ENCODE results near the gene DOCK11. TPM values are rescaled to one million over a fixed set of nuclear protein-coding genes. Genes with fewer than 3 reads are reported as not detected.
A peak's percentile ranks its signal among the peaks of the same experiment; 100 is the strongest.

DOCK11 gene
- total RNA-seq, 4 donors from 2014 or later = 13.1 to 33.1 (median 25.4) TPM

GRCh38 chrX:118525174-118525730, 29.6 kb downstream of the DOCK11 start:
- H3K9me3 ChIP-seq = no peaks in the 10 kb centered on the region
- no peaks in the 10 kb centered on the region for H3K27me3 ChIP-seq
- H3K36me3 ChIP-seq = no peaks in the 10 kb centered on the region
- H3K4me3 ChIP-seq = no peak overlapping the region
- intact Hi-C loops (cut with DNase I; ENCODE audit: low total_unique reads) = no loop called here
- no peaks in the 10 kb centered on the region for H3K4me1 ChIP-seq
- TF ChIP-seq CTCF (IDR thresholded peaks at IDR 0.05) (no peak), POLR2A (IDR thresholded peaks at IDR 0.05) (no peak)
- DNase-seq = no peak
- H3K27ac ChIP-seq = no peak overlapping the region

- TF ChIP-seq CTCF (IDR thresholded peaks at IDR 0.05) (no peak), POLR2A (IDR thresholded peaks at IDR 0.05) (no peak)
- H3K27ac ChIP-seq = peak overlapping the region in 1 of 2 donors; percentile 7
Observed at GRCh38 chrX:118526149-118526548, 30.5 kb downstream of the DOCK11 start.

GRCh38 chrX:118528071-118528737, 32.6 kb downstream of the DOCK11 start:
- H3K27ac ChIP-seq = no peak overlapping the region
- no peak overlapping the region for H3K4me3 ChIP-seq
- H3K4me1 ChIP-seq = no peaks in the 10 kb centered on the region
- H3K9me3 ChIP-seq = no peaks in the 10 kb centered on the region
- TF ChIP-seq POLR2A (IDR thresholded peaks at IDR 0.05) = no peak
- TF ChIP-seq CTCF (IDR thresholded peaks at IDR 0.05) = no peak
- no peak for DNase-seq
- intact Hi-C loops (cut with DNase I; ENCODE audit: low total_unique reads) = no loop called here
- no peaks in the 10 kb centered on the region for H3K27me3 ChIP-seq
- no peaks in the 10 kb centered on the region for H3K36me3 ChIP-seq

More at GRCh38 chrX:118526149-118526548, 30.5 kb downstream of the DOCK11 start:
- Histone ChIP-seq H3K9me3 (no peaks in the 10 kb centered on the region), H3K36me3 (no peaks in the 10 kb centered on the region), H3K4me3 (no peak overlapping the region), H3K27me3 (no peaks in the 10 kb centered on the region), H3K4me1 (no peaks in the 10 kb centered on the region)
- intact Hi-C loops (cut with DNase I; ENCODE audit: low total_unique reads) = no loop called here
- DNase-seq = no peak

GRCh38 chrX:118530219-118530911, 34.8 kb downstream of the DOCK11 start:
- H3K4me3 ChIP-seq = no peak overlapping the region
- H3K36me3 ChIP-seq = no peaks in the 10 kb centered on the region
- H3K9me3 ChIP-seq = no peaks in the 10 kb centered on the region
- no peak overlapping the region for H3K27ac ChIP-seq
- no peak for DNase-seq
- H3K27me3 ChIP-seq = no peaks in the 10 kb centered on the region
- TF ChIP-seq POLR2A (IDR thresholded peaks at IDR 0.05) (no peak), CTCF (IDR thresholded peaks at IDR 0.05) (no peak)
- intact Hi-C loops (cut with DNase I; ENCODE audit: low total_unique reads) = no loop called here
- H3K4me1 ChIP-seq = no peaks in the 10 kb centered on the region

Measured in uterus (tissue), 4 donors.